ENCODE measurements around the gene MAGI2. TPM values are rescaled to one million over a fixed set of nuclear protein-coding genes. Genes with fewer than 3 reads are reported as not detected.
"Not testable (repeated sequence)": the region's sequence is repeated elsewhere in the genome, so short reads cannot be mapped to it uniquely, and the experiment has no call there.

MAGI2 gene
- polyA plus RNA-seq, 1 donor: 3.7 TPM

DNA sequence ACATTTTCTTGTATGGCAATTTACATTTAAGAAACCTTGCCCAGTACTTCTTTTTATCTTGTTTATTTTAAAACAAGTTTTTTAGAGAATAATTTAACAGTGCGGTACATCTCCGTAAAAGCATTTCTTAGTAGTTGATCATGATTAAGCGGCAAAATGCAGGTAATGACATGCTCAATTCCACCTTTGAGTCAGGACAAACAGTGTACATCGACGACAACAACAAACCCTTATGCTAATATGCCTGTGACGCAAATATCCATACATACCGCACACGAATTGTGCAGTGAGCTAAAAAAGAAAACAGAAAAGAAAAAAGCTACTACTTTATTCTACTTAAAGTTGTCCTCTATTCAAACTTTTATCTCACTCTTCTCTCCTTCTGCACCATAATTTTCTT is 1.9 kb downstream of the MAGI2 start:
- DNase-seq (ENCODE audit: low read depth): no peak

DNA sequence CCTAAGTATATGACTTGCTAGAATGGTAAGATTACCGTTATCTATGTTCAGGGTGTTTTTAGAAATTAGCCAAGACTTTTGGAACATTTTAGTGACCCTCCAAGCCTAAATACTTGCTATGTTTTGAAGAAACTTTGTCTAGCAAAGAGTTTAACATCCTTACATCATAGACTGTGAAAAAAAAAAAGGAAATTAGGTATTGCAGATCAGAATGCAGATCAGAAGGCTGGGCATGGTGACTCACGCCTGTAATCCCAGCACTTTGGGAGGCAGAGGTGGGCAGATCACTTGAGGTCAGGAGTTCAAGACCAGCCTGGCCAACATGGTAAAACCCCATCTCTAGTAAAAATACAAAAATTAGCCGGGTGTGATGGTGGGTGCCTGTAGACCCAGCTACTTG is 10.7 kb downstream of the MAGI2 start:
- not testable (repeated sequence) for DNase-seq (ENCODE audit: low read depth)

DNA sequence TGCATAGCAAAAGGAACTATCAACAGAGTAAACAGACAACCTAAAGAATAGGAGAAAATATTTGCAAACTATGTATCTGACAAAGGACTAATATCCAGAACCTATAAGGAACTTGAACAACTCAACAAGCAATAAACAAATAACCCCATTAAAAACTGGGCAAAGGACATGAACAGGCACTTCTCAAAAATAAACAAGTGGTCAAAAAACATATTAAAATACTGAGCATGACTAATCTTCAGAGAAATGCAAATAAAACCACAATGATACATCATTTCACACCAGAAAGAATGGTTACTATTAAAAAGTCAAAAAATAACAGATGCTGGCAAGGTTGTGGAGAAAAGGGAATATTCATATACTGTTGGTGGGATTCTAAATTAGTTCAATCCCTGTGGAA is 17.1 kb downstream of the MAGI2 start:
- no peak for DNase-seq (ENCODE audit: low read depth)

DNA sequence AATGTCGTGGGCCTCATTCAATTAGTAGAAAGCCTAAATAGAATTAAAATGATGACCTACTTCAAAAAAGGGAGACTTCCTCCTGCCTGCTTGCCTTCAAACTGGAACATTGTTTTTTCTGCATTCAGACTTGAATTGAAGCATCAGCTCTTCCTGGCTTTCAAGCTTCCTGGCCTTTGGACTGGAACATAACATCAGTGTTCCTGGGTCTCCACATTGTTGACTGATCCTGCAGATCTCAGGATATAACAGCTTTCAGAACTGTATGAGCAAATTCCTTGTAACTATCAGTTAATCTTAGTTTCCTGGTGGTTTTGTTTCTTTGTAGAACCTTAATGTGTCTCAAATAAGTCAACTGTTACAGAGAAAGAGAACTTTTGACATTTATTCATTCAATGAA is 18.6 kb downstream of the MAGI2 start:
- DNase-seq (ENCODE audit: low read depth): no peak

DNA sequence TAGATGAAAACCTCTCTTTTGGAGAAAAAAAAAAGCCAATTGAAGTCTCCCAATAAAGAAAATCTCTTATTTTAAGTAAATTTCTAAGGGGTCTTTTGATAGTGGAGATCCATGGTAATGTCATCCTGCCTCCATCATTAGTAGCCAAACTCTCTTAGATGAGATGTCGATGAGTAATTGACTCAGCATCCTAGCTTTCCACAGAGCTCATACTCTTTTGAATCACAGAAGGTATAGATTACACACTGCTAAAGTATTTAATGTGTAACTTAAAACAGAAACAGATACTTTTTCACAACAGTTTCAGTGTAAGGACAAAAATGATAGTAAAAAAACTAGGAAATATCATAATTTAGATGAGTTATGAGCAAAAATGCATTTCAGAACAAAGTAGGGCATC is 19.4 kb downstream of the MAGI2 start:
- no peak for DNase-seq (ENCODE audit: low read depth)

DNA sequence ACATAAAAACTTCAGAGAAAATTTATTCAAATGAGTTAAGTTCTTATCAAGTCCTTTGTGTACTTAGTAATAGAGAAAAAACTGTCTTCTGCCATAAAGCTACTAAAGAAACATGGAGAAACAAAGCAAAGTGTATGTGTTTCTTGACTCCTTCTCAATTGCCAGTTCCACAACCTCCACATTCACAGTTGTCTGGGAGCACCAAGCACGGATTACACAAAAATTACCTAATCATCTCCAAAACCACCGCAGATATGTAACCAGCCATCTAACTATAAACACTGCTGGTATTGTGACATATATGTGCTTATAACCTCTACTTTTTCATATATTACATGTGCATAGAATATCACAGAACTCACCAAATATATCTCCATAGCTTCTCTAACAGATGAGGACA is 23.1 kb downstream of the MAGI2 start:
- DNase-seq (ENCODE audit: low read depth): no peak

DNA sequence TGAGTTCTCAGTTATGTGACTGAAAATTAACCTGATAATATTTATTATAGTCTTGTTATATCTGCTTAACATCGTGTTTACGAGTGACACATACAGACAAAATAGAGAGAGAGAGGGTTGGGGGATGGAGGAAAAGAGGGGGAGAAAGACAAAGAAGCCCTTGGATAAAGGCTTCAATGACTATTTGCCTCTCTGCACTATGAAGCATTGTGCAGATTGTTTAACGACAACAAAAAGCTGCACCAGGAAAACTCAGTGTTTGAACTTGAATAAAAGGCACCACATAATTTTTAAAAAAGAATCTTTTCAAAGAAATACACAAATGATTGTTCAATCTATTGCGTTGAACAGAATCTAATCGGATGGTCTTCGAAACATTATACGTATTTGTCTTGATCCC is 27.8 kb downstream of the MAGI2 start:
- DNase-seq (ENCODE audit: low read depth): no peak

DNA sequence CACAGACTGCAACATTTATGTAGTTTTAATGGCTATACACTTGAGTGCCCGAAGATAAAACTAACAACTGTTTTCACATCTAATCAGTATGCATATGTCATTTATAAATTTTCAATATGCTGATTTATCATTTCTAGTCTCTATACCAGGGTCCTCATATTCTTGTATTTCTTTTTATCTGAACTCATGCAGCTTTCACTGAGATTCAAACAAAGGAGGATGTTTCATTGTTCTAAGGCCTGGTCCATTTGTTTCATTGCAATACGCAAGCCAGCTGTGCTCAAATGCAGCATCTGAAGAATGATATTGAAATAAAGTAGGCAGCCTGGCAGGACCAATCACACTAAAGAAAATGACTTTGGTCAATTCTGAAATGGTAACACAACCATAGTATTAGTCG is 31.7 kb downstream of the MAGI2 start:
- DNase-seq (ENCODE audit: low read depth): no peak

DNA sequence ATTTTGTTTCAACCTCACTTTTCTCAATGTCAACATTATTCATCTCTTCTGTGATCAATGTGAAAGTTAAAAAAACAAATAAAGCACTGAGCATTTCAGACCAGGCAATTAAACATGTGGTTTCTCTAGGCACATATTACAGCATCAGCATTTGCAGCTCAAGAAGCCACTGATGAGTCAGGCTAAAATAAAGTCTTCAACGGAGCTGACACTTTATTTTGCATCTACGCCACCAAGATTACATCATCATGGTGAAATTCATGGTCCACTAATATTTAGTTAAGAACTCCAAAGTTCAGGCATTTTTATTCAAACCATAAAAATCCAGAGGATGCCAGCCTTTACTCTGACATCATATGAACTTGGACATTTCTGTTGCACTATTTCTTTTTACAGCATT is 33.0 kb downstream of the MAGI2 start:
- no peak for DNase-seq (ENCODE audit: low read depth)

DNA sequence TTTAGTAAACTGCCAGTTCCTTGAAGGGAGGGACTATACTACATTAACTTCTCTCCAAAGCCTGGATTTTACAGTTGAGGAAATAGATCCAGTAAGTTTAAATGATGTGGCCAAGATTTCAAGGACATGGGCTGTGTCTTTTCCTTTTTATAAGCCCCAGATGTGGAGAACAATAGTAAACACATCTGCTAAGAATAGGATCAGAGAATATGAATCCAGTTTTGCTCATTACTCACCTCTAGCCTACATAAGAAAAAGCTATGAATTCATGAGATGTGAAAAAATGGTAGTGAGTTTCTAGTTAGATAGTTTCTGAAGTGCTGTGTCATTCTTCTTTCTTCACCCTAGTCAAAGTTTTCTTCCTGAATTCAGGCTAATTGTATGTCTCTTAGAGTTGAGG is 38.6 kb downstream of the MAGI2 start:
- no peak for DNase-seq (ENCODE audit: low read depth)

DNA sequence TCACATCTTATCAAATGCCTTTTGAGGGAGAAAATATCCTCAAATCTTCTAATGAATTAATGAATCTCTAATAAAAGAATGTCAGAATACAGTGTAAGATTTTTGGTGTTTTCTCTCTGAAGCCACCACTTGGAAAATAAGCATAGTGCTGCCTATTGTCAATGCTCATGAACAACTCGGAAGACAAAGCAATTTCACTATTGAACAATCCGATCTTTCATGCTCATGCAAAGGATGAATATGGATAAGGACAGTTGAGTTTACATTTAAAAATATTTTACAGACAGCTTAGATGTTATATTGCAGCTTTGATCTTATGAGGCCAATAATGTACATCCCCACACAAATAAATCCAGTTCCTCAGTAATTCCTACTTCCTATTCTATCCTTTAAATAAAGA is 40.6 kb downstream of the MAGI2 start:
- DNase-seq (ENCODE audit: low read depth): no peak

DNA sequence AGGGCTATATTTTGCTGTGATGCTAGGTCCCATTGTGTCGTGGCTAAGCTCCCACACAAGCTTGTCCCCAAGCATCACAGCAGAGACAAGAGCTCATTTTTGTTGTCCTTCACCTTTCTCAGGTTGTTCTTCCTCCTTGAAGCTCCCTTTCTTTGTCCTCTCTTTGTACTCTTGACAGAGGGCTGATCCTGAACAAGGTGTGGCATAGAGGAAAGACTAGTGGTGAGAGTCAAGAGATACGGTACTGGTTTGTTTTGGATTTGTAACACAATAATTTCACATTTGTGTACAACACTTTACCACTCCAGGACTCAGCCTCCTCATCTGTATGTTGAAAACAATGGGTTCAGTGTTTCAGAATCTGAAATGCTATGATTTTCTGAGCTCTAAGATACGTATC is 41.0 kb downstream of the MAGI2 start:
- no peak for DNase-seq (ENCODE audit: low read depth)

DNA sequence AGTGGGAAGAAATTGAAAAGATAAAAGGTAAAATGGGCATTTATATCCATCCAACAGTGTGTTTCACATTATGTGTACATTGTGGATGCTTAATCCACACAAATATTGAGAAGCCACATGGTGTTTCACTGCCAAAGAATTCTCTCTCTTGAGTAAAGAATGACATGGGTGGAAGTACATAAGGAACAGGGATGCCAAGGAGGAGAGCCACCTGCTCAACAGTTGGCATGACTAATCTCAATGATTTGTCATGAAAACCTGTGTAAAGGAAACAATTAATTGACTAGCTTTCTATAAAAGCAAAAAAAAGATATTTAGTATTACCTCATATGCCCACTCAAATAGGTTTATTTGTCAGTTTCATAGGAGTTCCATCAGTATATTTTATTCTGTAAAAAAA is 43.1 kb downstream of the MAGI2 start:
- DNase-seq (ENCODE audit: low read depth): no peak

DNA sequence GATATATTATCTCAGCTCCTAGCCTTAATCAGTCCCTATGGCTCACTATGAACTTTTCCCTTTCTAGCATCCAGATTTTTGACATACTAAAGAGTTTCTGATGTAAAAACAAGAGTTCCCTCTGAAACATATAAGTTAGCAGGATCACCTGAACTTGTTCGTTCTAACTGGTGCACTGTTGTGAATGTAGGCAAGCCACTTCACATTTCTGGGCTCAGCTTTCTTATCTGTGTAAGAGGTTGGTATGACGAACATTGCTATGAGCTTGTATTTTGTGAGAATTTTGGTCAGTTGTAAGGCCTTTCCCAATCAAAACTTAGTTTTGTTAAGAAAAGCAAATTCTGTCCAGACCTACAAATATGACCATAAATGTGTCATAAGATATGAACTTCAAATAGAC is 46.1 kb downstream of the MAGI2 start:
- no peak for DNase-seq (ENCODE audit: low read depth)

DNA sequence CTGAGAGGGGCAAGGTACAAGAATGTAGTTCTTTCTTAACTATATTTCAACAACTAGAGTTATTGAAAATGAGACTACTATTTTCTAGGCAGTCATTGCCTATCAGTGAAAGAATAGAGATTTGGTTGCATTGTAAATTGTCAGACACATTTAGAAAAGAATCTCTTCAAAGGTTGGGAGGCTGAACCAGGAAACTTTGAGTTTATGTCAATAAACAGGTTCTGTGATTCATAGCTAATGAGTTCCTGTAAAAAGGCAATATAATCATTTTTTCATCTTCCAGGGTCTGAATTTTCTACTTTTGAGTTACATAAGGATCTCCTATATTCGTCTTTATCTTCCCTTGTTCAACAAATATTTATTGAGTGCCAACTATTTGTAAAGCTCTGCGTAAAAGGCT is 47.1 kb downstream of the MAGI2 start:
- no peak for DNase-seq (ENCODE audit: low read depth)

DNA sequence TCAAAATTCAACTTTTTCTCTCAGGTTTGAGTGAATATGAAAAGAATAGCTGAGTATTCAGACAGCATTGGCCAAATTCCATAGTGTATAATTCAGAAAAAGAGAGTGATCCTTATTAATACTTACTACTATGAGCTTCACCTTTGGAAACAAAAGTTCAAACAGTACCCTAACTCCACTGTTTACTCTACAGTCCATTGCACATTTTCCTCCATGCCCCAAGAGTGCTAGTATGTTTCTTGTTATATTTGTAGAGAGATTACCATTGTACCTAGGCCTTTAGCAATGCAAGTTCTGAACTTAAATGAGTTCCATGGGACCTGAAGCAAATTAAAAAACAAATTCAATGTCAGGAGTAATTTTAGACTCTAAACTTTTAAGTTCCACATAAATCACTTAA is 48.1 kb downstream of the MAGI2 start:
- no peak for DNase-seq (ENCODE audit: low read depth)

DNA sequence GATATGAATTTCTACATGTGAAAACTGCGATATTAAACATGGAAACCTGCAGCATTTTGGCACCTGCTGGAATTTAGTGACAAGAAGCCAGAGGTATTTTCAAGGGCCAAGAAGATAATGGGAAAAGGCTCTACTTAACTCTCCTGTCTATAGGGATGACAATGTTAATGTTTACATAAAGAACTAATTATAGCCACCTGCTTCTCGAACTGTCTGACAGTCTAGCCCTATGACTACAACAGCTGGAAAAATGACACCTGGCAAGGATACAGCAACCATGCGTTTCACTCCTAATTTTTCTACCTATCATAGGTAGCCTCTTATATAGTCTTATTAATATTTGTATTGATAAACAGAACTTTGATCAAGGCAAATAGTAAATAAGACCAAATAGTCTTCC is 49.6 kb downstream of the MAGI2 start:
- DNase-seq (ENCODE audit: low read depth): no peak

DNA sequence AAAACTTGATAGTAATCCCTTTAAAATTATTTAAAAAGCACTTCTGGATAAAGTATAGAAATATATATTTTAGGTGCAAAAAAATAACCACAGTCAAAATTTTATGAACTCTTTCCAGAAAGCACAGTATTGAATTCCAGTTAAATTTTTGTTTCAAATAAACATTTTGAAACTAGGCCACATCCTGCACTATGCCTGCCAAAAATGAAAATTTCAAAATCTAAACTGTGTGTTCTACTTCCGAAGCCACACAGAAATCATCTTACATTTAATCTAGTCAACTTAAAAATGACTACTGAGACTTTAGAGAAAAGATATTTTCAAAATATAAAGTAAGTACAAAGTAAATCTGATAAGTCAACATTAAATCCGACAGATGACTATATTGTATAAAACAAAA is 50.0 kb downstream of the MAGI2 start:
- DNase-seq (ENCODE audit: low read depth): no peak

DNA sequence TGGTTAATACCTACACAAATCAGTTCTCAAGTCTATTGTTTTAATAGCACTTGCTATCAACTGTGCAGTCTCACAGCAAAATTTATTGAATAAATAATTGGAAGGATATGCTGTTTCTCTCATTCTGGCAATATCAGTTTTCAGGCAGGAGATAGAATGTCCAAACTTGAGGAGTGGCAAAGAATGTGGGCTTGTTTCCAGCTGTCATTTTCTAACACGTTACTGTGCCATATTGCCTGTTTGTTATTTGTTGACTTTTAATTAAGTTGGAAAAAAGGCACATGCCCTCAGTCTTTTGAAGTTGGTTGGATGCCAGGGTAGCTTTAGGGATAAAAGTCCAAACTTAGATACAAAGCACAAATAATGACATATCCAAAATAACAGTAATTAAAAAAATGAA is 52.2 kb downstream of the MAGI2 start:
- DNase-seq (ENCODE audit: low read depth): no peak

DNA sequence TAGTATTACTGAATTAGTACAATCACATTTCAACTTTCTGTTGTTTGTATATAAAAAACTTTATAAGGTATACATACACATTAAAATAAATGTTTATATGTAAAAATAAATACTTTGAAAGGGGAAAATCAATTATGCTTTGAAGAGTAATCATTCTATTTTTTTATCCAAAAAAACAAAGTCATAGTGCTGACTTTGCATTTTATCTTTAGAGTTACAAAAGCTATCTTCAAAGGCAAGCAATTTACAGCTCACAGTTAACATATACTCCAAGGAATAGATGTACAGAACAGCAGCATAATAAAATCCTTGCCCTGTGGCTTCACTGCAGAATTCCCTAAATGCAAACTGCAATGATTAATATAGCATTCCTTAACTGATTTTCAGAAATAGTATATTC is 53.2 kb downstream of the MAGI2 start:
- DNase-seq (ENCODE audit: low read depth): no peak

DNA sequence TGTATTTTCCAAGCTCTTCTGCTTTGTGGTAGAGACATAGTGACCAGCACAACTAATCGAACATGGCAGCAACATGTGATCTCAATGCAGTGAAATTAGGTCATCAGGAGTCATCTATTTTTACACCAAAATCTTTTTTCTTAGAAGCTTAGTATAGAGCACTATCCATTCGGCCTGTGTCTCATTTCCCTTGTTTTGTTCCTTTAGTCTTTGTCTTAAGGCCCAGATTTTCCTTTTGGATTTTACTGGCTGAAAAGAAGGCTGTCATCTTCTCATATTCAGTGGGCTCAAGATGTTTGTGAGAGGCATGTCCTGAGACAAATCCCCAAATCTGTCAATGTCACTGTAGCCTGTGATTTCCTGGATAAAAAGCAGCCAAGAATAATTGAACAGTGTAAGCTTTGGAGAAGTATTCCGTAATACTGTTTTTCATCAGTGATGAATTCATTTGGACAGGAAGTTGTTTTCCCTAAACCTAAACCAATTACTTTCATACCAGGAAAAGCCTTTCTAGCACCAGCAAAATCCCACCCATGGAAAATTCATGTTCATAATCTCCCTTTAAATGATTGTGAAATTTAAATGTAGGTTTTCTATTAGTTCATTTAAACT is 55.2 kb downstream of the MAGI2 start:
- DNase-seq (ENCODE audit: low read depth): no peak

DNA sequence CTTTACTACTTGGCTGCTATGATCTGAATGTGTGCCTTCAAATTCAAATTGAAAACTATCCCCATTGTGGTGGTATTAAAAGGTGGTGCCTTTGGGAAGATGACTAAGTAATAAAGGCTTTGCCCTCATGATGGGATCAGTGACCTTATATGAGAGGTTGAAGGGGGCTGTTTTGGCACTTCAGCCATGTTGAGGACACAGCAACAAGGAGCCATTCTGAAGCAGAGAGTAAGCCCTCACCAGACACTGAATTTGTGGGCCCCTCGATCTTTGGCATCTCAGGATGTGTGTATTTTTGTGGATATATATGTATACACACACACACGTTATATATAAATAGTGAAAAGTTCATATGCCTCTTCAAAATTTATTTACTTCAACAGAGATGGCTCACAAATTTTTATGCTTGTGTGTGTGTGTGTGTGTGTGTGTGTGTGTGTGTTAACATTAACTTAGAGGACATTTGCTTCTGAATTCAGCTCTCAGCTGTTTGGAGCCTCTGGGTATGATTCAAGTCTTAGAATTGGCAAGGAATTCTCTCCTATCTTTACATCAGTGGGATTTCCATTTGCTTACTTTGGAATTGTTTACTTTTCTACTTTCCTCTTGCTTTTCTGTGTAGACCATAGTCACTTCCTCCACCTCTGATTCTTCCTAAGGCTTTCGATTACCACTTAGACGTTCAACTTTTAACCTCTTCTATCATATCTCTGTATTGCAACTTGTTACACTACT is 66.6 kb downstream of the MAGI2 start:
- DNase-seq (ENCODE audit: low read depth): no peak

DNA sequence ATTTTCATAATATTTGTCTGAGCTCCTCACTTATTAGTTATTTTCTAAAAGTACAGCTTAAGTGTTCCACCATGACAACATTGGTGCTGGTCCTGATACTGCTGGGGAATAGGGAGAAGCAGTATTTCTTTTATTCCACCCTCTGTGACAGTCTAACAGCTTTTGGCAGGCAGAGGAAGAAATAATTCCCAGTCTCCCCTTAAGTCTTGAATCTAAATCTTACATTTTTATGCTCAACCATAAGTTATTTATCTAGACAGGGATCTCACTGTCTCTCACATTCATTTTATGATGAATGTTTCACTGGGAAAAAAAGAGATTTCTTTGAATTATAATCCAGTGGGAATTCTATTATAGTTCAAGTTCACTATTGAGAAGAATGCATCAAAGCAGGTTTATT is 71.5 kb downstream of the MAGI2 start:
- DNase-seq (ENCODE audit: low read depth): no peak

DNA sequence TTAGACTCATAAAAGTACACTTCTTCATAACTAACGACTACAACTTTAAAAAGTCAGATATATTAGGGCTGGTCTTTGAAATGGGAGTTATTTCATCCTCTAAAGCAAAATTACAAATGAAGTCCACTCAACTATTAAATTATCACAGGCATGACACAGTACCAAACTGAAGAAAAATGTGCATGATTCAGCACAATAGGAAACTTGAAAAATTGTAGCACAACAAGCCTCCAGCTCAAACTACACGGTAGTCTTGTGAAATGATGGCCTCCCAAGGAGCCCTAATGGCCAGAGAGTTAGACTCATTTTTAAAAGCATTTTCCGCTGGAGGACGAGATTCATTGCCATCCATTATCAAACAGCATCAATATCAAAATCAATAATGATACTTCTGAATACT is 76.4 kb downstream of the MAGI2 start:
- DNase-seq (ENCODE audit: low read depth): no peak
